HCT116 (cell line): ENCODE measurements around the gene WNT7B.

Experiments
- CEBPB ChIP-seq: IDR thresholded peaks from 2 replicates; pipeline ENCODE4 v1.6.1; 2012; ENCODE audit warnings: low read depth
- CTCF ChIP-seq, 3 experiments: fragments of 200-600 bp in 1 of 3; sonication (generic) in 1 of 3; IDR thresholded peaks in 2 of 3; conservative IDR thresholded peaks in 1 of 3; 2 replicates each; pipeline ENCODE4 v1.5.1; 2012 to 2017; ENCODE audit warnings: low read depth in 2 of 3, low read length in 2 of 3, antibody characterized with exemption in 1 of 3, borderline replicate concordance in 1 of 3, control low read depth in 1 of 3, mild to moderate bottlenecking in 1 of 3, mixed read lengths in 1 of 3, mixed run types in 1 of 3, moderate library complexity in 1 of 3; ENCODE audit not compliant: insufficient read depth in 1 of 3
- EZH2 ChIP-seq: fragments of 200-600 bp; sonication (generic); IDR thresholded peaks from 2 replicates; pipeline ENCODE4 v1.6.1; 2017; ENCODE audit warnings: antibody characterized with exemption, mixed run types
- JUND ChIP-seq: IDR thresholded peaks from 2 replicates; pipeline ENCODE4 v1.6.1; 2012
- MAX ChIP-seq: IDR thresholded peaks from 2 replicates; pipeline ENCODE4 v1.6.1; 2012
- POLR2A ChIP-seq: IDR thresholded peaks from 2 replicates; pipeline ENCODE4 v1.7.0; 2011; ENCODE audit warnings: borderline replicate concordance; ENCODE audit not compliant: insufficient read depth, insufficient read length; ENCODE audit errors: extremely low read depth
- POLR2AphosphoS5 ChIP-seq: IDR thresholded peaks from 2 replicates; pipeline ENCODE4 v1.6.1; 2011; ENCODE audit warnings: mild to moderate bottlenecking, low read depth, low read length, moderate library complexity
- RAD21 ChIP-seq: IDR thresholded peaks from 2 replicates; pipeline ENCODE4 v1.6.1; 2012; ENCODE audit warnings: low read depth, mild to moderate bottlenecking
- REST ChIP-seq: IDR thresholded peaks from 2 replicates; pipeline ENCODE4 v1.6.1; 2012; ENCODE audit warnings: low read depth
- SIN3A ChIP-seq: IDR thresholded peaks from 2 replicates; pipeline ENCODE4 v1.6.1; 2012; ENCODE audit warnings: low read depth
- SP1 ChIP-seq: IDR thresholded peaks from 2 replicates; pipeline ENCODE4 v1.6.1; 2012; ENCODE audit warnings: low read depth
- YY1 ChIP-seq: IDR thresholded peaks from 2 replicates; pipeline ENCODE4 v1.6.1; 2011; ENCODE audit warnings: low read length, low read depth, moderate library complexity, mild to moderate bottlenecking; ENCODE audit not compliant: insufficient replicate concordance; ENCODE audit errors: extremely low read depth
- ZFX ChIP-seq: fragments of 450-650 bp; IDR thresholded peaks from 2 replicates; pipeline ENCODE4 v1.6.1; 2017
- ZNF274 ChIP-seq: fragments of 200-500 bp; sonication (Bioruptor generic); IDR thresholded peaks from 2 replicates; pipeline ENCODE4 v1.6.1; 2014; ENCODE audit warnings: mild to moderate bottlenecking, low read depth, low read length, inconsistent platforms

- TF ChIP-seq CTCF (IDR thresholded peaks at IDR 0.05 in 2 of 3, conservative IDR thresholded peaks at IDR 0.05 in 1 of 3; ENCODE audit: borderline replicate concordance in 1 of 3, insufficient read depth in 1 of 3, low read depth in 2 of 3, low read length in 2 of 3) (no peak), YY1 (no peak), POLR2A (no peak), POLR2AphosphoS5 (no peak), ZNF274 (no peak), EZH2 (no peak), SIN3A (no peak), ZFX (no peak), RAD21 (no peak), SP1 (no peak), JUND (no peak), MAX (no peak), CEBPB (no peak), REST (no peak)
Observed at GRCh38 chr22:45922661-45923060, 54.3 kb downstream of the WNT7B start.
